Measurements from ENCODE around the gene MPZ. TPM values are rescaled to one million over a fixed set of nuclear protein-coding genes. Genes with fewer than 3 reads are reported as not detected.

MPZ gene
- total and polyA plus RNA-seq, 9 of the 15 experiments (the other 6 are each of a cell fraction or from before 2014, with no cell fraction given) = 0.22 to 16.6 (median 10.9) TPM

GRCh38 chr1:161314201-161314981 is 4.6 kb upstream of the MPZ start, which contains the start of gene SDHC (continued):
- TF ChIP-seq MGA (IDR thresholded peaks at IDR 0.05) = peak; percentile 43; the same call in 1 of the 2 replicates
- peak; percentile 92 for TF ChIP-seq ETV1 (tag; conservative IDR thresholded peaks at IDR 0.05; ENCODE audit: low read depth)
- TF ChIP-seq ZNF212 (CRISPR knock-in tag; IDR thresholded peaks at IDR 0.05) = no peak
- no peak for TF ChIP-seq RBM15 (IDR thresholded peaks at IDR 0.05; ENCODE audit: insufficient read depth, low read length)
- 0 out of 2 replicates have a peak, but pooled peaks have one; percentile 38 for TF ChIP-seq MTA3 (IDR thresholded peaks at IDR 0.05; ENCODE audit: borderline replicate concordance)
- no peak for TF ChIP-seq PTTG1 (tag; IDR thresholded peaks at IDR 0.05; ENCODE audit: low read depth)
- TF ChIP-seq CHCHD3 (CRISPR knock-in tag; IDR thresholded peaks at IDR 0.05) = no peak
- TF ChIP-seq ZNF232 (CRISPR knock-in tag; IDR thresholded peaks at IDR 0.05) = no peak; the same call in 1 of the 2 replicates
- no peak for TF ChIP-seq CBFA2T3 (IDR thresholded peaks at IDR 0.05)
- TF ChIP-seq CEBPG (CRISPR knock-in tag; IDR thresholded peaks at IDR 0.05) = peak; percentile 31; the same call in 1 of the 2 replicates
- TF ChIP-seq CEBPG (tag; conservative IDR thresholded peaks at IDR 0.05 in 1 of 2, IDR thresholded peaks at IDR 0.05 in 1 of 2) = no peak
- TF ChIP-seq HNRNPUL1 (IDR thresholded peaks at IDR 0.05; ENCODE audit: low read length) = no peak
- no peak for TF ChIP-seq NFIX (CRISPR knock-in tag; IDR thresholded peaks at IDR 0.05; ENCODE audit: low read depth)
- peak; percentile 57; the same call in 1 of the 2 replicates for TF ChIP-seq ZNF766 (CRISPR knock-in tag; conservative IDR thresholded peaks at IDR 0.05)
